Right lobe of liver (tissue), 4 donors: ENCODE data around the gene CEACAM19.

Experiments used
- CTCF ChIP-seq, 4 donors: fragments of 200-600 bp in 3 of 4; fragments of 450-650 bp in 1 of 4; IDR thresholded peaks; one replicate each; pipeline versions ENCODE4 v1.5.1 to v1.8.0; 2016 to 2022; ENCODE audit warnings: antibody characterized with exemption in 4 of 4, mild to moderate bottlenecking in 2 of 4
- POLR2A ChIP-seq: fragments of 450-650 bp; IDR thresholded peaks from one replicate; pipeline ENCODE4 v1.6.1; 2017; ENCODE audit warnings: antibody characterized with exemption, mild to moderate bottlenecking
- donor health status: DM: no; HTN: no; CAD: no.
- donor health status: DM: no; HTN: no; CAD: no.
- donor health status: DM: no; HTN: yes; CAD: no.

GRCh38 chr19:44645407-44646048 is 25.8 kb upstream of the CEACAM19 start:
- TF ChIP-seq CTCF (IDR thresholded peaks at IDR 0.05) (no peak), POLR2A (no peak)
